Measurements from ENCODE around the gene ARHGEF6.

Gene ARHGEF6

GRCh38 chrX:136643243-136643642 is 137.5 kb downstream of the ARHGEF6 start:
- H3K27ac ChIP-seq = no peak overlapping the region
- TF ChIP-seq ZFX (IDR thresholded peaks at IDR 0.05) = no peak

- no peak overlapping the region for H3K27ac ChIP-seq
- TF ChIP-seq ZFX (IDR thresholded peaks at IDR 0.05) = no peak
- TF ChIP-seq CTCF (conservative IDR thresholded peaks at IDR 0.05) = no peak
These were observed 141.1 kb downstream of the ARHGEF6 start for GRCh38 chrX:136639506-136640176.

- H3K27ac ChIP-seq = no peak overlapping the region
- TF ChIP-seq CTCF (conservative IDR thresholded peaks at IDR 0.05) = no peak
- no peak for TF ChIP-seq ZFX (IDR thresholded peaks at IDR 0.05)
These were observed 144.6 kb downstream of the ARHGEF6 start for GRCh38 chrX:136636121-136636520.

GRCh38 chrX:136635235-136635634 is 145.5 kb downstream of the ARHGEF6 start:
- H3K27ac ChIP-seq = no peak overlapping the region
- TF ChIP-seq CTCF (conservative IDR thresholded peaks at IDR 0.05) = no peak
- no peak for TF ChIP-seq ZFX (IDR thresholded peaks at IDR 0.05)

GRCh38 chrX:136630881-136631280 is 149.9 kb downstream of the ARHGEF6 start:
- H3K27ac ChIP-seq = no peak overlapping the region
- TF ChIP-seq ZFX (IDR thresholded peaks at IDR 0.05) (no peak), CTCF (conservative IDR thresholded peaks at IDR 0.05) (no peak)

- no peak overlapping the region for H3K27ac ChIP-seq
- TF ChIP-seq ZFX (IDR thresholded peaks at IDR 0.05) (no peak), CTCF (conservative IDR thresholded peaks at IDR 0.05) (no peak)
These were observed 151.5 kb downstream of the ARHGEF6 start for GRCh38 chrX:136629084-136629750.

GRCh38 chrX:136627409-136627808 is 153.3 kb downstream of the ARHGEF6 start:
- H3K27ac ChIP-seq = no peak overlapping the region
- TF ChIP-seq ZFX (IDR thresholded peaks at IDR 0.05) = no peak
- no peak for TF ChIP-seq CTCF (conservative IDR thresholded peaks at IDR 0.05)

- no peak for TF ChIP-seq CTCF (conservative IDR thresholded peaks at IDR 0.05)
- TF ChIP-seq ZFX (IDR thresholded peaks at IDR 0.05) = no peak
These were observed 153.8 kb downstream of the ARHGEF6 start for GRCh38 chrX:136626891-136627290.

More at GRCh38 chrX:136626891-136627290, 153.8 kb downstream of the ARHGEF6 start:
- H3K27ac ChIP-seq = no peak overlapping the region

Measured in C4-2B (cell line).